NCI-H2107 (cell line): Measurements from ENCODE around the gene GRN.
"Not testable (repeated sequence)": the region's sequence is repeated elsewhere in the genome, so short reads cannot be mapped to it uniquely, and the experiment has no call there.

ENCODE experiments used
- DNase-seq: peaks from one replicate; lab custom pipeline; 2025; lab: John Stamatoyannopoulos, UW

The GRN gene

GRCh38 chr17:44321246-44322120 lies 23.6 kb upstream of the GRN start:
- DNase-seq = no peak

GRCh38 chr17:44322236-44322895 lies 22.7 kb upstream of the GRN start:
- DNase-seq = no peak

- DNase-seq = no peak
Measured at GRCh38 chr17:44323359-44324091, 21.6 kb upstream of the GRN start.

GRCh38 chr17:44324092-44324570 lies 21.0 kb upstream of the GRN start:
- DNase-seq = no peak

- peak; percentile 89 for DNase-seq
Measured at GRCh38 chr17:44324571-44325275, 20.4 kb upstream of the GRN start, which contains the start of gene SLC25A39. Gene SLC25A39, minus strand, starts transcription at chr17:44324823. Its CDS starts 1,261 bp downstream, at chr17:44323562.

- peak; percentile 72 for DNase-seq
Measured at GRCh38 chr17:44326861-44327444, 18.1 kb upstream of the GRN start.

- no peak for DNase-seq
Measured at GRCh38 chr17:44327715-44328449, 17.2 kb upstream of the GRN start.

GRCh38 chr17:44329516-44329915 lies 15.6 kb upstream of the GRN start:
- DNase-seq = not testable (repeated sequence)

GRCh38 chr17:44330263-44330662 lies 14.8 kb upstream of the GRN start:
- DNase-seq = not testable (repeated sequence)

- peak; percentile 50 for DNase-seq
Measured at GRCh38 chr17:44331249-44331760, 13.8 kb upstream of the GRN start.

- DNase-seq = no peak
Measured at GRCh38 chr17:44333371-44333770, 11.7 kb upstream of the GRN start.

- no peak for DNase-seq
Measured at GRCh38 chr17:44334315-44334714, 10.8 kb upstream of the GRN start.

- DNase-seq = no peak
Measured at GRCh38 chr17:44334727-44335126, 10.4 kb upstream of the GRN start.

- no peak for DNase-seq
Measured at GRCh38 chr17:44335564-44335963, 9.5 kb upstream of the GRN start.

GRCh38 chr17:44335968-44336367 lies 9.1 kb upstream of the GRN start:
- no peak for DNase-seq

- DNase-seq = no peak
Measured at GRCh38 chr17:44338702-44339101, 6.4 kb upstream of the GRN start.

GRCh38 chr17:44340553-44340952 lies 4.5 kb upstream of the GRN start:
- not testable (repeated sequence) for DNase-seq

GRCh38 chr17:44343510-44344209 lies 1.4 kb upstream of the GRN start:
- no peak for DNase-seq

- peak; percentile 47 for DNase-seq
Measured at GRCh38 chr17:44345454-44346026, 438 bp downstream of the GRN start.
